GM12865 (cell line): Measurements from ENCODE around the gene MEGF11.

Experiments used
- DNase-seq: peaks from one replicate; pipeline ENCODE4 v3.0.0; 2010; ENCODE audit warnings: low read depth
- H3K4me3 ChIP-seq: 2 replicates; pipeline ENCODE4 v1.5.1; 2011; ENCODE audit warnings: mild to moderate bottlenecking, low read depth, low read length, control low read depth
- TF ChIP-seq, protein P1 (sequence below): IDR thresholded peaks from 2 replicates; pipeline ENCODE4 v1.5.1; 2011; ENCODE audit warnings: low read length, control low read depth, low read depth, inconsistent platforms; ENCODE audit not compliant: insufficient read depth; ENCODE audit errors: missing control alignments

Gene MEGF11

DNA sequence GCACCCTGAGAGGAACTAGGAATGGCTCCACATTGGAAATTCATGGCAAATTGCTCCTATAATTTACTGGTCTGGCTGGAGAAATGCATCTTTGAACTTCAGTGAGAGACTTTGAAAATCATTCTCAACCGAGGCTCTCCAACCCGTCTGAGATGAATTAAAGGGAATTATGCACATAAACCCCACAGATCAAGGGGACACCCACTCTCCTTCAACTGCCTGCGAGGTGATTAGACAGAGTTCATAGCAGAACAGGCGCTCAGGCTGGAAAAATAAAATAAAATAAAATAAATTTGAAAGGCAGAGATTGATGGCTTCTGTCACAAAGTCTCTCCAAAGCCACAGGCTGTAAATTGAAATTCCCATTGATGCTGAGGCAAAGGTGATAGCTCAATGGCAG, 37.7 kb downstream of the MEGF11 start:
- DNase-seq = no peak
- H3K4me3 ChIP-seq = no peak overlapping the region
- TF ChIP-seq, protein P1, sequence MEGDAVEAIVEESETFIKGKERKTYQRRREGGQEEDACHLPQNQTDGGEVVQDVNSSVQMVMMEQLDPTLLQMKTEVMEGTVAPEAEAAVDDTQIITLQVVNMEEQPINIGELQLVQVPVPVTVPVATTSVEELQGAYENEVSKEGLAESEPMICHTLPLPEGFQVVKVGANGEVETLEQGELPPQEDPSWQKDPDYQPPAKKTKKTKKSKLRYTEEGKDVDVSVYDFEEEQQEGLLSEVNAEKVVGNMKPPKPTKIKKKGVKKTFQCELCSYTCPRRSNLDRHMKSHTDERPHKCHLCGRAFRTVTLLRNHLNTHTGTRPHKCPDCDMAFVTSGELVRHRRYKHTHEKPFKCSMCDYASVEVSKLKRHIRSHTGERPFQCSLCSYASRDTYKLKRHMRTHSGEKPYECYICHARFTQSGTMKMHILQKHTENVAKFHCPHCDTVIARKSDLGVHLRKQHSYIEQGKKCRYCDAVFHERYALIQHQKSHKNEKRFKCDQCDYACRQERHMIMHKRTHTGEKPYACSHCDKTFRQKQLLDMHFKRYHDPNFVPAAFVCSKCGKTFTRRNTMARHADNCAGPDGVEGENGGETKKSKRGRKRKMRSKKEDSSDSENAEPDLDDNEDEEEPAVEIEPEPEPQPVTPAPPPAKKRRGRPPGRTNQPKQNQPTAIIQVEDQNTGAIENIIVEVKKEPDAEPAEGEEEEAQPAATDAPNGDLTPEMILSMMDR = no peak

DNA sequence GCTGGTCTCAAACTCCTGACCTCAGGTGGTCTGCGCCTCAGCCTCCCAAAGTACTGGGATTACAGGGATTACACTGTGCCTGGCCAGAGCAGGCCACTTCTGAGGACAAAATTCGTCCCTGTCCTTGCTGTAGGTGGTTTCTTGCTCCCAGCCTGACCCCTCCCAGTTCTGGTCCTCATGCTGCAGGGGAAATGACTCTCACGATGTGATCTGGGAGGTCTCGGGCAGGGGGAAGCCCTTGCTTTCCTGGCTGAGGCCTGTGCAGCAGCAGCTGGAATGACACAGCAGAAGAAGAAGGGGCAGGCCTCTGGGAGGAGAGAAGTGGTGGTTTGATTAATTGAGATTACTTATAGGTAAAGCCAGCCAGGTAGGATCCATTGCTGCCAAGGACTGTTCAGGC, 39.3 kb downstream of the MEGF11 start:
- no peak overlapping the region for H3K4me3 ChIP-seq
- no peak for DNase-seq
- TF ChIP-seq, protein P1 = no peak

DNA sequence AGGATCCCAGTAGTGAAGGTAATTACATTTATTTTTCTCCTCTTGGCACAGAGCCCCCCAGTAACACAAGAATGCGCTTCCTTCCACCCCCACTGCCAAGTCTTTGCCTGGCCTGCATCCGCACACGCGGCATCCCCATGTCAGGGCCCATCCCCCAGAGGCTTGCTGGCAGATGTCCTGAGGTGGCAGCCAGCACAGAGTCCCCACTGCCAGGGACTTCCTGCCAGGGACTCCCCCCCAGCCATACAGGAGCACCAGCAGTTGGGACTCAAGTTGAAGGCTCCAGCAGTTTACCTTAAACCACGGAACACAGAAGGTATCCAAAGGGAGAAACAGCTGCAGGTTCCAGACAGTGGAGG, 41.0 kb downstream of the MEGF11 start:
- no peak for DNase-seq
- TF ChIP-seq, protein P1 = no peak
- no peak overlapping the region for H3K4me3 ChIP-seq

DNA sequence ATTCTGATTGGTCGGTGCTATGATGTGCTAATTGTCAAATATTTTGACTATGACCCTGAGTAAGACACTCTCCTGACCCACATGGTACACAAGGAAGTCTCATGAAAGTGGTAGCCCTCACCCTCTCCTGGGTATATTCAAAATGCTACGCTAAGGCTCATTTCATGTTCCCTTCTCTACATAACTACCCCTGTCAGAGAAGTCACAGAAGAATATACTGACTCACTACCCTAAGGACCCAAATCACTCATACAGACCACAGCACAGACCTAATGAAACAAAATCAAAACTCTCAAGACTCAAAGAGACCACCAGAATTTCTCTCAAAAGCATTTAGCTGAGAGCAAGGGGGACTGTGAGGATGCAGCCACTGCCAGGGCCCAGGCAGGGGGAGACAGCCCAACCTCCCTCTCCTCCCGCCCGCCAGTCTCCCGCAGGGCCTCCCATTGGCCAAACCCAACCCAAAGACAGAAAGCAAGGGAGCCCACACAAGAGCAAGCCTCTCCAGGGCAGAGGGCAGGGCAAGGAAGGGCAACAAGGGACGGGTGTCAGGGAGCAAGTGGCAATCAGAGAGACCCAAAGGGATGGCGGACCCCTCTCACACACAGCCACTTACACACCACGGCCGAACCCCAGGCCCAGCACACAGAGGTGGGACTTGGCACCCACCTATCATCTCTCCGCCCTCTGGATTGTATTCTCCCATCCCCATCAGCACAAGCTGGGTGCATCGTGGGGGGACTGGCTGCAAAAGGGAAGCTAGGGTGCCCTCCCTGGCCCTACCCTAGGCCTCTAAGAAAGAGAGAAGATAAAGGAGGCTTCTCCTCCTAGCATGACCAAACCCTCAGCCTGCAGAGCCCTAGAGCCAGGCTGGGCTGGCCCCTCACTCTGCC, 41.6 kb downstream of the MEGF11 start:
- TF ChIP-seq, protein P1 = no peak
- DNase-seq = no peak
- H3K4me3 ChIP-seq = no peak overlapping the region

DNA sequence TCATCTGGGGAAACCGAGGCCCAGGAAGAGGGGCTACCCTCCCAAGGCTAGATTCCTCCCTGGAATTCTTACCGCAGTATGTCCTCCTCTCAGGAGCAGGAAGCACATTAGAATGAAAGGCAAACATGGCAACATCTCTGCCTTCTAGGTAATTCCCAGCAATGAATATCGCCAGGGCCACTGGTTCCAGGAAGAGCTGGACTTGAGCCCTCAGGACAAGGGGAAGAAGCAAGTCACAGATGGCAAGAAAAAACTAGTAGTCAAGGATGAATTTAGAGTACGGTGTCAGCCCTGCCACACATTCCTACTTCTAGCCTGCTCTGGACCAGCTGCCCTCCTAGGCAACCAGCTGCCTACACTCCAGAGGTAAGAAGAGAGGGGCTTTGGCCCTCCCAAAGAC, 42.9 kb downstream of the MEGF11 start:
- DNase-seq = no peak
- TF ChIP-seq, protein P1 = no peak
- H3K4me3 ChIP-seq = no peak overlapping the region

DNA sequence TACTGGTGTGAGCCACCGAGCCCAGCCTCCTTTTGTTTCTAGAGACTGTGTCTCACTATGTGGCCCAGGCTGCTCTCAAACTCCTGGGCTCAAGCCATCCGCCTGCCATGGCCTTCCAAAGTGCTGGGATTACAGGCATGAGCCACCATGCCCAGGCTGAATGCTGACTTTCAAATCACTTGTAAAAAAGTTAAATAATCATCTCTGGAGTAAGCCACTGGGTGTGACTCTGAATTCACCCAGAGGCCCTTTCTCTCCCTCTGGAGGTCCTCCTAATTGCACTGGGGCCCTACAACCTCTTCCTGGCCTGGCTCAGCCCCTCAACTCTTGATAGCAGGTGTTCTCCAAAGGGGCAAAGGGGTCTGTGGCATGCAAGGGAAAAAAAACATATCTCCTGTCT, 54.8 kb downstream of the MEGF11 start:
- no peak for DNase-seq
- H3K4me3 ChIP-seq = no peak overlapping the region
- TF ChIP-seq, protein P1 = no peak

DNA sequence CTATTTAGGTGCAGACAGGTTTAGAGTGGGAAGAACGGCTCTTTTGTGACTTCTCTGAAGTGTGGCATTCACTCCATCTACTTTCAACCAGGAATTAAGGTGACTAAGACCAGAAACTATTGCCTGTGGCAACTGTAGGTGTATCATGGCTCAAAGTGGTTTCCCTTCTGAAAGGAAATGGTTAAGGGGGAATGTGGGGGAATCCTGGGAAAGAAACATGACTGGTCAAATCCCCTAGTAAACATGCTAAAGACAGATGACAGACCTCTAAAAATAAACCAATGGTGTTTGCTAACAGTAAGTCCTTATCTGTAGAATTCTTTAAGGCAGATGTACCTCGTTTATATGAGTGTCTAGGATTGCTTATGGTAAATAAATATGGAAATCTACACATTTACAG, 56.9 kb downstream of the MEGF11 start:
- TF ChIP-seq, protein P1 = no peak
- H3K4me3 ChIP-seq = no peak overlapping the region
- no peak for DNase-seq
